Smooth muscle cell (in vitro differentiated cells): Measurements from ENCODE around the gene CD2AP. TPM values are rescaled to one million over a fixed set of nuclear protein-coding genes. Genes with fewer than 3 reads are reported as not detected.

Source experiments
- DNase-seq: peaks from one replicate; lab custom pipeline; 2025; ENCODE audit not compliant: unreplicated experiment; lab: John Stamatoyannopoulos, UW
- H2AFZ ChIP-seq: fragments of 200-600 bp; sonication (generic); 2 replicates; pipeline ENCODE4 v1.6.0; 2016; ENCODE audit warnings: antibody characterized with exemption, low read depth, mild to moderate bottlenecking
- H3F3A ChIP-seq: fragments of 200-600 bp; sonication (generic); 2 replicates; pipeline ENCODE4 v1.6.0; 2017; ENCODE audit warnings: antibody characterized with exemption, low read depth
- H3K27ac ChIP-seq: fragments of 200-600 bp; sonication (generic); 2 replicates; pipeline ENCODE4 v1.5.1; 2016; ENCODE audit warnings: low read depth, mild to moderate bottlenecking
- H3K27me3 ChIP-seq: fragments of 200-600 bp; sonication (generic); 2 replicates; pipeline ENCODE4 v1.6.1; 2016; ENCODE audit warnings: low read depth, mild to moderate bottlenecking
- H3K36me3 ChIP-seq: fragments of 200-600 bp; sonication (generic); 2 replicates; pipeline ENCODE4 v1.5.1; 2016; ENCODE audit warnings: low read depth
- H3K4me1 ChIP-seq: fragments of 200-600 bp; sonication (generic); 2 replicates; pipeline ENCODE4 v1.5.1; 2016; ENCODE audit warnings: low read depth
- H3K4me2 ChIP-seq: fragments of 200-600 bp; sonication (generic); 2 replicates; pipeline ENCODE4 v1.6.0; 2016; ENCODE audit warnings: mild to moderate bottlenecking
- H3K4me3 ChIP-seq: fragments of 200-600 bp; sonication (generic); 2 replicates; pipeline ENCODE4 v1.5.1; 2016; ENCODE audit warnings: mild to moderate bottlenecking
- H3K79me2 ChIP-seq: fragments of 200-600 bp; sonication (generic); 2 replicates; pipeline ENCODE4 v1.6.0; 2016; ENCODE audit warnings: low read depth, mild to moderate bottlenecking
- H3K9ac ChIP-seq: fragments of 200-600 bp; sonication (generic); 2 replicates; pipeline ENCODE4 v1.6.0; 2016; ENCODE audit warnings: low read depth
- H3K9me3 ChIP-seq: fragments of 200-600 bp; sonication (generic); replicated peaks from 2 replicates; pipeline ENCODE4 v1.5.1; 2016; ENCODE audit warnings: low read depth
- H4K20me1 ChIP-seq: fragments of 200-600 bp; sonication (generic); 2 replicates; pipeline ENCODE4 v1.6.0; 2016; ENCODE audit warnings: low read depth
- CTCF ChIP-seq: fragments of 200-600 bp; sonication (generic); IDR thresholded peaks from 2 replicates; pipeline ENCODE4 v1.5.1; 2017; ENCODE audit warnings: borderline replicate concordance, mild to moderate bottlenecking, antibody characterized with exemption; ENCODE audit not compliant: insufficient read depth, poor library complexity, severe bottlenecking
- WGBS: methylation state at CpG from one replicate; pipeline ENCODE4 v1.1.7; 2016; ENCODE audit warnings: low lambda C conversion rate; 5-methylcytosine and 5-hydroxymethylcytosine counted together
- polyA plus RNA-seq: library from polyadenylated mRNA; unstranded; fragments of >200 nt; fragmentation: Nextera tagmentation; extraction: Ambion mirVana; gene quantifications from 2 replicates; pipeline ENCODE4 v1.2.1, GENCODE V29; 2016
- total RNA-seq: library from RNA; depleted of rRNA; stranded (reverse); fragments of >200 nt; gene quantifications from 2 replicates; pipeline ENCODE4 v1.2.3, GENCODE V29; 2014

The CD2AP gene
- total and polyA plus RNA-seq, 2 experiments from 2014 or later, result 7.4 to 33.4 TPM

GRCh38 chr6:47471911-47472310 is 5.7 kb upstream of the CD2AP start:
- 96% methylated on average over 1 of the region's 1 CpG for WGBS
- no peak overlapping the region for H3K27ac ChIP-seq

GRCh38 chr6:47473791-47474346 is 3.7 kb upstream of the CD2AP start:
- Histone ChIP-seq H3K9ac (no peak overlapping the region), H3F3A (no peaks in the 10 kb centered on the region), H4K20me1 (no peaks in the 10 kb centered on the region), H3K27ac (no peak overlapping the region), H2AFZ (no peak overlapping the region), H3K27me3 (no peaks in the 10 kb centered on the region), H3K79me2 (peaks cover 8% of the 10 kb centered on the region), H3K4me2 (no peak overlapping the region), H3K4me1 (peaks cover 12% of the 10 kb centered on the region), H3K36me3 (no peaks in the 10 kb centered on the region), H3K4me3 (no peak overlapping the region), H3K9me3 (no peaks in the 10 kb centered on the region)
- DNase-seq, result no peak
- no peak for TF ChIP-seq CTCF
- WGBS, result 95% methylated on average over 1 of the region's 1 CpG

More at GRCh38 chr6:47471911-47472310, 5.7 kb upstream of the CD2AP start:
- no peak for TF ChIP-seq CTCF
- no peaks in the 10 kb centered on the region for H4K20me1 ChIP-seq
- H3K4me3 ChIP-seq, result no peak overlapping the region
- no peaks in the 10 kb centered on the region for H3F3A ChIP-seq
- H3K79me2 ChIP-seq, result no peaks in the 10 kb centered on the region
- no peak overlapping the region for H3K9ac ChIP-seq
- no peak for DNase-seq
- H3K4me1 ChIP-seq, result peaks cover 10% of the 10 kb centered on the region
- H3K36me3 ChIP-seq, result no peaks in the 10 kb centered on the region
- H3K9me3 ChIP-seq, result no peaks in the 10 kb centered on the region
- H3K4me2 ChIP-seq, result no peak overlapping the region
- H3K27me3 ChIP-seq, result no peaks in the 10 kb centered on the region
- no peak overlapping the region for H2AFZ ChIP-seq

GRCh38 chr6:47475319-47475816 is 2.2 kb upstream of the CD2AP start:
- H4K20me1 ChIP-seq, result peaks cover 9% of the 10 kb centered on the region
- peaks cover 23% of the 10 kb centered on the region for H3K79me2 ChIP-seq
- H3K4me1 ChIP-seq, result peaks cover 23% of the 10 kb centered on the region
- 96% methylated on average over 5 of the region's 5 CpGs for WGBS
- H3F3A ChIP-seq, result no peaks in the 10 kb centered on the region
- no peak overlapping the region for H2AFZ ChIP-seq
- no peak overlapping the region for H3K27ac ChIP-seq
- no peak overlapping the region for H3K4me3 ChIP-seq
- TF ChIP-seq CTCF, result no peak
- H3K4me2 ChIP-seq, result no peak overlapping the region
- H3K9ac ChIP-seq, result no peak overlapping the region
- no peak for DNase-seq
- no peaks in the 10 kb centered on the region for H3K9me3 ChIP-seq
- H3K27me3 ChIP-seq, result no peaks in the 10 kb centered on the region
- no peaks in the 10 kb centered on the region for H3K36me3 ChIP-seq
